GM21825 (cell line): ENCODE data around the gene SC5D.
A peak's percentile ranks its signal among the peaks of the same experiment; 100 is the strongest.

Source experiments
- ATAC-seq: cut with Tn5 transposase; IDR thresholded peaks from one replicate; pipeline ENCODE4 v1.9.1; 2021; ENCODE audit warnings: mild to moderate bottlenecking, moderate library complexity; ENCODE audit not compliant: unreplicated experiment

SC5D gene

DNA sequence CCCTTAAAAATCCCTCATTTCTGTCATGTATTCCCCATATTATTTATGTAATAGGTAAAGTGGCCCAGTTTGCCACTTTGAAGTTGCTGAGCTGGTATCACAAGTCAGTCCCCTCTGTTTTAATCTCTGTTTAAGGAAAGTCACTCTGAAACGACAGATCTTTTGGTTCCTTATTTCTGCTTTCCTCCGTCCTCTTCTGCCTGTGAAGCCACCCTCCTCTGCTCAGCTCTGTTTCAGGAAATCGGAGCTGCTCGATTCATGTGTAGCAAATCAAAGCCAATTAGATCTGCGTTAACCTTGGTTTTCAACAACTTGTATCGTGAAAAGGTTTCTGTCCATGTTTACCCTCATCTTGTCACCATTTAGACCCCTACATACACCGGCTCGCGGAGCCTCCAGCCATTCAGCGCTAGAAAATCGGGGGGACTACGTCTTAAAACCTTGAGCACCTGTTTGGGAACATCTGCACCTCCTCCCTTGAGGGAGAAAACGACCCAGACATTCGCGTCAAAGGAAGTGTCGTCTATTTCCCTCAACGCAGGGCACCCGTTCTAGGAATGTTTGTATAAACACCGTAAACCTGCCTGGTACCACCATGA lies 576 bp upstream of the SC5D start:
- peak; percentile 20 for ATAC-seq

DNA sequence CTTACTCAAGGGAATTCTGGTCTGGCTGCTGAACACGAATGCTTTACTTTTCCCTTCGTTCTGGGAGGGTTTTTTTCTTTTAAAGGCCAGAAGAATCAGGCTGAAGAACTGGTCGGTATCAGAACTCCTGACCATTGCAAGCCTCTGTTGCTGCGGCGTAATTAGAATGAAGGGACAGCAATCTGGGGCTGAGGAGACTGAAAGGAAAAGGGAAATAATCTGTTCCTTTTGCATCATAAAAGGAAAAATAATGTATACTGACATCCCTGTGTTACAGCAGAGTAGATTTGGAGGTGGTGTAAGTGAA lies 670 bp downstream of the SC5D start:
- no peak for ATAC-seq

DNA sequence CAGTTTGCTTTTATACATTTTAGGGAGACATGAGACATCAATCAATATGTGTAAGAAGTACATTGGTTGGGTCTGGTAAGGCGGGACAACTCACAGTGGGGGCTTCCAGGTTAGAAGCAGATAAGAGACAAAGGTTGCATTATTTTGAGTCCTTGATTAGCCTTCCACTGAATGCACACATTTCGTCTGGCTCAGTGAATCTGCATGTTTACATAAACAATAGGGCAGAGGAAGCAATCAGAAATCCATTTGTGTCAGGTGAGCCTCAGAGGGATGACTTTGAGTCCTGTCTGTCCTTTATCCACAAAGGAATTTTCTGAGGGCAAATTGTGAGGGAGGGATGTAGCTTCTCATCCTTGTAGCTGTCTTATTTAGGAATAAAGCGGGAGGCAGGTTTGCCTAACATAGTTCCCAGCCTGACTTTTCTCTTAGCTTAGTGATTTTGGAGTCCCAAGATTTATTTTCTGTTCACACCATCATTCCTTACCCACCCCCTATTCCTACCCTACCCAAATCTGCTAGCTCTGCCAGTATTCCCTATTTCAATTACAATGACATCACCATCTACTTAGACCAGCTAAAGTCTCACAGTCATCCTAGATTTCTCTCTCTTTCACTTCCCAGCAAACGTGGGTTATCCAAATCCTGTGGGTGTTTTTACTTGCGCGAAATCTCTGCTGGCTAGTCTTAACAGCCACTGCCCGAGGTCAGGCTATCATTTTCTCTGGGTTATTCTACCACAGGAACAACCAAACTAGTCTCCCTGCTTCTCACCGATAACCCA lies 2.9 kb downstream of the SC5D start:
- ATAC-seq = no peak

DNA sequence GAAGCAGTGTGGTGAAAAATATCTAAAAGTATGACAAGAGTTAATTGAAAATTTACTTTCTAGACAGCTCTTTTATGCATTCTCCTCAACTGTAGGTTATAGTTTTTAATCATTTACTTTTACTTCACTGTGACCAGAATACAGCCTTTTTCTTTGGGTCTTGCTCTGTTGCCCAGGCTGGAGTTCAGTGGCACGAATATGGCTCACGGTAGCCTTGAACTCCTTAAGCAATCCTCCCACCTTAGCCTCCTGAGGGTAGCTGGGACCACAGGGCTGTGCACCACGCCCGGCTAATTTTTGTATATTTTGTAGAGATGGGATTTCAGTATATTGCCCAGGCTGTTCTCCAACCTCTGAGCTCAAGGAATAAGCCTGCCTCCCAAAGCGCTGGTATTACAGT lies 5.3 kb downstream of the SC5D start:
- no peak for ATAC-seq

DNA sequence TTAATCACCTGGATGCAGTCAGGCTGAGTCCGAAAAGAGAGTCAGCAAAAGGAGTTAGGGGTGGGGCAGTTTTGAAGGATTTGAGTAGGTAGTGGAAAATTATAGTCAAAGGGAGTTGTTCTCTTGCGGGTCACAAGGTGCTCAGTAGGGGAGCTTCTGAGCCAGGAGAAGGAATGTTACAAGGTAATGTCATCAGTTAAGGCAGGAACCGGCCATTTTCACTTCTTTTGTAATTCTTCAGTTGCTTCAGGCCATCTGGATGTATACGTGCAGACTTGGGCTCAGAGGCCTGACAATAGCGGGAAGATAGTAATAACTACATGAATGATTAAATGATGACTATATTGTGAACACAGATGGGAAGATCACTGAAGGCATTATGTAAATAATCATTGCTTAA lies 6.2 kb downstream of the SC5D start:
- no peak for ATAC-seq

DNA sequence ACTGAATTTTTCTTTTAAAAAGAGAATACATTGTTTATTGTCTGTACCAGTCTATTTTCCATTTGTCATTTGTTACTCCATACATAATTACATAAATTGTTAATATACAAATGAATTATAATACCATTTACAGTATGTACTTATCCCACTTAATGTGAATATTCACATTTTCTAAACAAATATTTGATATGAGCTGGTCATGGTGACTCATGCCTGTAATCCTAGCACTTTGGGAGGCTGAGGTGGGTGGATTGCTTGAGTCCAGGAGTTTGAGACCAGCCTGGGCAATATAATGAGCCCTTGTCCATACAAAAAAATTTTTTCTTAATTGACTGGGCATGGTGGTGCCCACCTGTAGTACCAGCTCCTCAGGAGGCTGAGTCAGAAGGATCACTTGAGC lies 6.8 kb downstream of the SC5D start:
- ATAC-seq = no peak

DNA sequence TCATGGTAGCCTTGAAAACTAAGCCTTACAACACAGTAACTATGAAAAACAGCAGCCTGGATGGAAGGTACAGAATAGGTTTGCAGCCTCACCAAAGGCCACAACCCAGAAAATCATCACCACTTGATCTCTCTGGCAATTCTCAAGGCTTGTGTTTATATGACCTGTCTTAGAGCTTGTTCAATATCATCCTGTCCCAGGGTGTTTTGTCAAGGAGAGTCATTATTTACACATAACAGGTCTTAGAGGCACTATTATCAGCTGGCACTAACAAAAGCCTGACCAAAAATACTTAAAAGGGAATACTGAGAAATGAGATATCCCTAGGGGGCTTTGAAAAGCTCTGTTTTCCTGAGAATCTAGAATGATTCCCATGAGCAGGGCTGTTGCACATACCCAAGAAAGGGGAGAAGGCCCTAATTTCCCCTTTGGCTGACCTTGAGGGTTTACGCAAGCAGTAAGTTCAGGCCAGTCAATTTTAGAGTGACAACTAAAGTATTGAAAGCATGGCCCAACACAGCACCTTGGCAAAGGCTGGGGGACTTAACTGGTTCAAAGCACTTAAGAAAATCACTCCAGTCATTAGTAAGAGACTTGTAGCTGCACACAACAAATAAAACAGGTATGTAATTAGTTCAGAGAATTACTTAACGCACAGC lies 7.9 kb downstream of the SC5D start:
- no peak for ATAC-seq

DNA sequence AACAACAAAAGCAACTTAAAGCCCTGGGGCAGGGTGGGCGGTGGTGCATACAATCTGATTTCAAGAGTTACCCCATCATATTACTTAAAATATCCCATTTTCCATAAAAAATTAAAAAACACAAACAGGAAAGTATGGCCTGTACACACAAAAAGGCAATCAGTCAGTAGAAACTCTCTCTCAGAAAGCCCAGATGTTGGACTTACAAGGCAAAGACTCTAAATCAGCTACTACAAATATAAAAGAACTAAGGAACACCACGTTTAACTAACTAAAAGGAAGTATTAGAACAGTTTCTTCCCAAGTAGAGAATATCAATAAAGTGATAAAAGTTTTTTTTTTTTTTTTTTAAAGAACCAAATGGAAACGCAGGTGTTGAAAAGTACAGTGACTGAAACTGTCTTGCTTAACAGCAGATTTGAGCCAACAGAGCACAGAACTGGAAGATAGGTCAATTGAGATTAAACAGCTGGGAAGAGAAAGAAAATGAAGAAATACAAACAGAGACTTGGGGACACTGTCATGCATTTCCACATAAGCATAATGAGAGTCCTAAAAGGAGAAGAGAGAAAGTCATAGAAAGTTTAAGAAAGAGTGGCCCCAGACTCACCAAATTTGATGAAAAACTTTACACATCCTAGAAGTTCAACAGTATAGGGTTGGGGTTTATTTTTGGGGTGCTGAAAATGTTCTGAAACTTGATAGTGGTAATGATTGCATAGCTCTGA lies 8.6 kb downstream of the SC5D start:
- no peak for ATAC-seq

DNA sequence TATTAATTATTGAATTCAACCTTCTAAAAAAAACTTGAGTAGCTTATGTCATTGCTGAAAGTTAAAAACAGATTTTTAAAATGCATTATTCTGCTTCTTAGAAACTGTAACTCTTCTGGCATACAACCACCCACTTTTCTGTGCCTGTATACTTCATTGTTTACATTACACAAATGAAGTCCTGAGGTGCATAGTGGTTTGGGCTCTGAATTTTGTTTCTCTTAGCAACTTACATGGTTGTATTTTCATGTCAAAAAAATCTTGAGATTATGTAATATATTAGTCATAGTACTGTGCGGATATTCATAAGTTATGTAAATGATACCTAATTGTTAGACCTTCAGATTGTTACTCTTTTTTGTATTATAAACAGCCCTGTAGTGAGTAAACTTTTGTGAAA lies 12.2 kb downstream of the SC5D start:
- no peak for ATAC-seq

DNA sequence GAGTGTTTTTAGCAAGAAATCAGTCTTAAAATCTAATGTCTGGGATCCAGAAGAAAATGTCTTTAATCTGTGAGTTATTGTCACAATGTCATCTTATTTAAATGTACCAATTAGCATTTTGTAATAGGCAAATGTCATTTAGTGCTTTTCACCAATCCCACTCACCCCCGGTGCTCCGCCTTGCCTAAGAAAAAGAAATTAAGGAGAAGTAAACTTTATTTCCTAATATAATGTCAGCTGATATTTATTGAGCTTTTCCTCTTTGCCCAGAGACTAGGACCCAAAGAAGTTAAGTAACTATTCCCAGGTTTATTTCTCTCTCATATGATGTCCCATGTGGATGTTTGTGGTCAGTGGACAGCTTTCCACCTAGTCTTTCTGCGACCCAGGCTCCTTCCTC lies 16.2 kb downstream of the SC5D start:
- ATAC-seq = no peak

DNA sequence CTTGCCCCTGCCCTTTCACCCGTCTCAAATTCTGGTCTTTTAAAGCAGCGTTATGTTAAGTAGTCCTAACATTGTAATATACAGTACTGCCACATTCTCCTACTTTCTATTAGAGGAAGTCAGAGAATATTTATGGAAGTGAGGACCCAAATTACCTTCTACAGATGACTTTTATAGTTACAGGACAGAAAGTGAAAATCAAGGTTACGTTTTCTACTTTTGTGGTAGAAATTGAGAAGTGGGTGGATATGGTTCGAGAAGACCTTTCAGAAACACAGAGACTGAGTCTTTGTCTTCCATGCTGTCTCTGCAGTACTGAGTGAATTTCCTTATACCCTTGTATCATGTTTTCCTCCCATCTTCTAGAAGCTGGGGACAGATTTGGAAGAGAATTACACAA lies 17.1 kb downstream of the SC5D start:
- ATAC-seq = peak; percentile 85

DNA sequence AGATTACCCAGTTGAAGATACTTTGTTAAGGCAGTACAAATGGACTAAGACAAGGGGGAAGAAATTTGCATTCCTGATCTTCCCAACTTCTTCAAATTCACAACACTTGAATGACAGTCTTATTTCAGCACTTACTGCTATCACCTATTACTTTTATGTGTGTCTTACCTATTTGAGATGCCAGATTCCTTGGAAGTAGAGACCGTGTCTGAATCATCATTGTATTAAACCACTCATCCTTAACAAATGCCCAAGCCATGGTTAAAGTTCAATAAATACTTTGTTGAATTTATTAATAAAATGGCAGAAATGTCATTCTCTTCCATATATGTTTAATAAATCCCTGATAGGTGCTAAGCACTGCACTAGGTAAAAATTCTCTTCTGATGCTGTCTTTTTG lies 18.3 kb downstream of the SC5D start:
- no peak for ATAC-seq

DNA sequence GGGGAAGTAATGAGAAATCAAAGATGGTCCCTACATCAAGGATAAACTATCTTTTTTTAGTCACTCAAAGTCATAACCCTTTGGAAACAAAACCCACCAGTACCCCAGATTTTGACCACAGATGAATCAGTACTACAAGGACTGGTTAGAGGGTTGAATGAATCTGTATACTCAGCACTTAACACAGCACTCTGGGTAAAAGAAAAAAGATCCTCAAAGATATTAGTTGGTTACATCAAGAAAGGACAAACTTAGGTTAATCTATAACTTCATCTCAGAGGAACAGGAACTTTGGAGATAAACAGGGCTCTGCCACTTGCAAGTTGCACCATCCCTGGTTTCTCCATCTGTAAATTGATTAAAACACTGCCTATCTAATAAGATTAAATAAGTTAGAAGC lies 18.8 kb downstream of the SC5D start:
- ATAC-seq = no peak

DNA sequence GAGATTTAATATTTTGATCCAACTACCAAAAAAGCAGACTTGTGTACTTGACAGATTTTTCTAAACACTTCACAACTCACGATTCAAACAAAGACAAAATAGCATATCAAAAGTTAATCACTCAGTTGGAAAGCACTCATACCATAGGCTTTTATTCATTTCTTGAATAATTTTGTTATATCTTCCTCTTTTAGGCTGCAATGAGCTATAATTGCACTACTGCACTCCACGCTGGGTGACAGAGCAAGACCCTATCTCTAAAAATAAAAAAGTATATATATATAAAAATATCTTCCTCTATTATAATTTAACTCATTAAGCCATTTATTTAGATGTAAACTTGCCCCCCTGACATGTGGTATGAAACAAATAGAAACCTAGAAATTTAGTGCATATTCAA lies 19.9 kb downstream of the SC5D start:
- ATAC-seq = no peak

DNA sequence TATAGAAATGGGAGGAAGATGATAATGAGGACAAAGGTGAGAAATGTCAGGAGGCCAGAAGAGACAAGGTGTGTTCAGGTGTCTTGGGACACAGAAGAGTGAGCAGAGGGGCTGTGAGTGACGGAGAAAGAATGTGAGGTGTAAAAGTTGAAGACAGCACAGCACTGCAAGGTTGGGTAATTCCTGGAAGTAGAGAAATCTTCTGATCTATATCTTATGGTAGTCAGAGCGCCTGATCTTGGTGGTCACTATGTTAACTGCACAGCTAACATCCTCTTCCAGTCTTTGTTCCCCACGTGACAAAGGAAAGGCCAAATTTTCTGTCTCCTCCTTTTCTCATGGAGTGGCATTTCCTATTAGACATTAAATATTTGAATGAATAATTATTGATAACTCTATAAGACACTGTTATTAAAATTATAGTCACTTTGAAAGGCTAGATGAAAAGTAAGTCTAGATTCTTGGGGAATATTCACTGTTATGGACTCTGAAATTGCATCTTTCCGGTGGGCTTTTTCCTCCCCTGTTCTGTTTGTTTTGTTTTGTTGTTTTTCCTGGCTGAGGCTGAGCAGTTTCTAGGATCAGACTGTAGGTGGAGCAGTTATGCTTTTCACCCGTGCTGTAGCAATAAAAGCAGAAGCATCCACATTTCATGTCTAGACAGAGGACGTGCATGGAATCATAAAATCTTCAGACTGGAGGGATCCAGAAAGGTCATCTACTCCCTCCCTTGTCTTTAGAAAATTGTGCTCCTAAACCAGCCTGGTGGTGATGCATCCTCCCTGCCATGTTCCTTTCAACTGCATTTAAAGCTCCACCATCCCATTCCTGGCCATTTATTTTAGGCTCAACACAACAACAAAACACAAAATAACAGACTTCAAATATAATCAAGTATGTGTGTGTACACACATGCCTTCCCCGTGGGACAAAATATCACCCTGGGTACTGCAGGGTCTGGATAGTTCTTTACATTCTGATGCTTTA lies 26.6 kb downstream of the SC5D start:
- ATAC-seq = no peak

DNA sequence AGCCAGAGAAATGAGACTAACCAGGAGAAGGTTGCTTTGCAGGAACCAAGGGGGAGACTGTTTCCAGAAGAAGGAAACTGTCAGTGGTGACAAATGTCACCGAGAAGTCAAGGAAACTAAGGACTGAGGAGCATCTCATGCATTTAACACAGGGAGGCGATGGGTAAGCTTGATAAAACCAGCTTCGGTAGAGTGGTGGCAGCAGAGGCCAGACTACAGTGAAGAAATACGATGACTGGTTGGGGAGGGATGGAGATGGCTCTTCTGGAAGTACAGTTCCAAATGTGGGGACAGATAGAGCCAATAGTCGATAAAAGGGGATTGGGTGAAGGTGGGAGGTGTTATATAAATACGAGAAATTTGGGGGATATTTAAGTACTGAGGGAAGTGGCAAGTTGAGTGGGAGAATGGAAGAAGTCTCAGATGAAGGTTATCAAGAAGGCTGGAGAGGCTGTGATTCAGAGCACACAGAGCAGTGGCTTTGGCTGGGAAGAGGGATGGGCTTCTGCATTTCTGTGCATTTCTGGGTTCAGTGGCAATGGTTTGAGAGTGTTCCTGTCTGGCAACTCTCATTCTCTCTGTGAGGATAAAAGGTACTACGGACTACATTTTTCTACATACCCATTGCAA lies 29.2 kb downstream of the SC5D start:
- peak; percentile 69 for ATAC-seq

DNA sequence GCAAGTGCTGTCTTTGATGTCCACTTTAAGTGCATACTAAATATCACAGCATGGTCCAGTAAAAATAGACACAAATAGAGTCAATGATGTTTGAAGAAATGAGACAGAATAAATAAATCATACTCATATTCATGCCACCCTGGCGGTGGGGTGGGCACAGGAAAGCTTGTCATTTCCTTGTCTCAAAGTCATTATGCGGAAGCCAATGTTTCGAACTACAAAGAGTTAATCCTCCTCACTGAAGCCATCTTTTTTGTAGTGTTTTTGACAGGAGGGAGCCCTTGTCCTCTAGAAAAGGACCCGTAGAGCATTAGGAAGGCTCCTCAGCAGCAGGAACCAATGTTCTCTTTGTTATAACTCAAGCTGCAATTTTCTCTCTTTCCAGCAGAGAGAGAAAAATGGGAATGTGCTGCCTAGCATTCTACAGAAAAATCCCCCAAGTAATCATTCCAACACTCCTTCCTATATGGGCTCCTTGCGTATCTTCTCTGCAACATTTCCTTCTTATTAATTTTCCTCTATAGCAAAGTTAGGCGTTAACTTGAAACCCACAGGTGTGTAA lies 30.6 kb downstream of the SC5D start:
- ATAC-seq = no peak

DNA sequence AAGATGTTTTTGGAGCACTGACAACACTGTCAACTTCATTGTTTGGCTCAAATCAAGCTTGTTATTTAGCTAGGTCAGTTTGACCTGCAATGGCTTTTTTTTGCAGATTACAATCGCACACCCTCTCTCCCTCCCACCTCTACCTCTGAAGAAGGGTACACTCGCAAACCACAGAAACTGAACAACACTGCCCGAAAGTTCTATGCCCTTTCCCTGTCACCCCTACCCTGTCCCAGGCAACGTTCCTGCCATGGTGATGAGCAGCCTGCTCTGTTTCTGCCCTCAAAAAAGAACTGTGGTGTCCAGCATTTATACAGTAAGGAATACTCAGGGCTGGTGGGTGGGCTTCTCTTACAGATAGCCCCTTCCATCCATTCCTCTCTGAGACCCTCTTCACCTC lies 33.7 kb downstream of the SC5D start:
- ATAC-seq = no peak

DNA sequence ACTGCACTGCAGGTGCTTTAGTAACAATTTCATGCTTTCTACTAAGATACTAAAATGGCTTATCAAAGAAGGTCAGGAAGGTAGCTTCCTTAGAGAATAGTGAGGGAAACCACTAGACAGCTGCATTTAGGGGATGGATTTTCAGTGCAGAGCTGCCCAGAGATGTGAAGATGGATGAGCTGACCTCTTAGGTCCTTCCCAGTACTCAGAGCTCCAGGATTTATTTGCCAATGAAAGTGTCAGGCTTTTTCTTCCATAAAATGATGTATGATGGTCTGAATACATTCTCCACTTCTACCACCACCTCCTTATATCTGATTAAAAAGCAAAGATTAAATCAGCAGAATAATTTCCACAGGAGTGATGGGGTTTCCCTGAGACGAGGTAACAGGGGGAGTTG lies 35.0 kb downstream of the SC5D start:
- ATAC-seq = no peak
